Activated CD8-positive, alpha-beta memory T cell treated with anti-CD3 and anti-CD28 coated beads for 48 hours (primary cell): ENCODE data around the gene ACOXL.
A peak's percentile ranks its signal among the peaks of the same experiment; 100 is the strongest.

ENCODE experiments used
- DNase-seq, 3 experiments: peaks; one replicate each; pipeline ENCODE4 v3.0.0-alpha.2; 2020; ENCODE audit warnings: low read depth in 2 of 3, low spot score in 2 of 3

ACOXL gene

DNA sequence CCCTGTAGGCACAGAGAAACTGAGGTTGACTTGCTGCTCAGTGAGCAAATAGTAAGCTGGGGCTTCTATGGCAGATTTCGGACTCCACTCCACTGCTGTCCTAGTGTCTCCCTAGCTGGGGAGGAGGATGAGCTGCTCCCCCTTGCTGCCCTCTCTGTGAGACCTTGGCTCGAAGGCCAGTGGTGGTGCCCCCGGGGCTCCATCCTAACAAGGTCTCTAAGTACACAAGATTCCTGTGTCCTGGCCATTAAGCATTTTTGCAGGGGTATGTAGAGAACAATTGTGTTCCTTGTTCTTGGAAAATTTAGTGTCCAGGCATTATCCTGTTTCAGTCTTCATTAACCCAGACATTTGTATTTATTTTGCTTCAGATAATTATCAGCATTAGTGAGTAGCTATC, 367.0 kb downstream of the ACOXL start:
- no peak for DNase-seq

DNA sequence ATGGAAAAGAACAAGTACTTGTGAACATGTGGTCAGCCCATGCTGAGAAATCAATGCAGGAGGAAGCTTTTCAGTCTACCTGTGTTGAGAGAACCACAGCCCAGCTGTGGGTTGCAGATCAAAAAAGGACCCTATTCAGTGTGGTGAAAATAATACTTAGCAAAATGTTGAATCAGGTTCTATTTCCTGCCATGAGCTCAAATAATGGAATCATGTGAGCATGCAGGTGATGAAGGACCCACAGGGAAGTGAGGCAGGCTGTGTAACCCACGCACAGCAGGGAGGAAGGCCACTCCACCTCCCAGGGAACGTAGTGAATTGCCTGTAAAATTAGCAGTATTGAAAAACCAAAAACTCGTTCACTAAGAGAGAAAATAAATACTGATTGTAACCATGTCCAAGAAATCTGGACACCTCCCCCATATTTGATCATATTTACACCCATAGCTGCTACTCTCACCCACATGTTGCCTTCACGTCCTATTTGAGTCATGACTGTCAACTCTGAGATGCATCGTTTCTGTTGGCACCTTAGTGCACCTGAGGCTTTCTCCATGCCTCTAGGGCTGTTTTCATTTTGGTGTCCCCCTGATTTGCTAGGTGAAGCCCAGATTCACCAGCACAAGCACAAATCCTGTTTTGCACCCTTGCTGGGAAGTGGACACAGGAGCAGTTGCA, 367.9 kb downstream of the ACOXL start:
- no peak for DNase-seq

DNA sequence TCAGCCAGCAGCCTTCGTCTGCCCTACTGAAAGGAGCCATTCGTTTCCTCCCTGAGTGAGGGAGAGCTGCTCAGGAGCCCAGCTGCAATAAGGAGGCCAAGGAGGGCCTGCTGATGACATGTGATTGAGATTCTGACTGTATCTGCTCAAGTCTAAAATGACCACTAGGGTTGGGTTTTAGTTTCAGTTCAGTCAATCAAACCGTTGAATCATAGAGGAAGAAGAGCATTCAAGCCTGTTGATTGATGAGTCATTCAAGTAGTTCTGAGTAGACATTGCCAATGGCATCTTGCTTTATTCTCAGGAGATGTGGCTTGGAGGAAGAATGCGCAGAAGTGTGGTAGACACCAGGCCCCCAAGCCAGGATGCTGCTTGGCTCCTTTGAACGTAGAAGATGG, 368.4 kb downstream of the ACOXL start:
- DNase-seq = no peak

DNA sequence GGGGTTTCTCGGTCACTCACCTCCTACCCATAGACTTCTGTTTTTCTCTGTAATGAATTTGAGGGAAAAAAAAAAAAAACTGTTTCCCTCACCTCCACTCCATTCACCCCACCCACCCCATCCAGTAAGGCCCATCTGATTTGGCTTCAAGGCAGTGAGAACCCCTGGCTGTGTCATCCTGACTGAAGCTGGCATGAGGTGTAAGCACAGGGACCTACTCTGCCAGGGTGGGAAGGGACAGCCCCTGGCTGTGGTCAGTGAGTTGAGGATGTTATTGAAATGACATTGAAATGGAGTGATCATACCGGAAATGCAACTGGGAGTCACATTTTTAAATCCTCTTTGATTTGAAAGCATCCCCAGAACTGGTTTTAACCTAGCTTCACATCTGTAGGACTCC, 369.2 kb downstream of the ACOXL start:
- DNase-seq = no peak

DNA sequence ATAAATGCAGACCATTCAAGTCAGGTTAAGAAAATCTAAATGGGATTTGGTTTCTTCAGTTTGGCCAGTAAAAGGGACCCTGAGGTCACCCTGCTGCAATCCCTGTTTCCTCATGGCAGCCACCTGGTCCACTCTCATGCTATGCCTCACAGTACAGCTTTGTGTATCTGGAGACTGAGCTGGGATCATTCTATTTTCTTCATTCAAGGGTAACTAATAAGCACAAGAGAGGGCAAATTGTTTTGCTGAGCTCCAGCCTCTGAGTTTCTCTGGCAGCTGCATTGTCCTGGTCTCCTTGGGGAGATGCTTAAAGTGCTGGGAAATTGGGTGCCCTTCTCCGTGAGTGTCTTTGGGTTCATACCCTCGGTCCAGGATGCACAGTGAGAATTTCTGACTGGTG, 369.8 kb downstream of the ACOXL start:
- no peak for DNase-seq

DNA sequence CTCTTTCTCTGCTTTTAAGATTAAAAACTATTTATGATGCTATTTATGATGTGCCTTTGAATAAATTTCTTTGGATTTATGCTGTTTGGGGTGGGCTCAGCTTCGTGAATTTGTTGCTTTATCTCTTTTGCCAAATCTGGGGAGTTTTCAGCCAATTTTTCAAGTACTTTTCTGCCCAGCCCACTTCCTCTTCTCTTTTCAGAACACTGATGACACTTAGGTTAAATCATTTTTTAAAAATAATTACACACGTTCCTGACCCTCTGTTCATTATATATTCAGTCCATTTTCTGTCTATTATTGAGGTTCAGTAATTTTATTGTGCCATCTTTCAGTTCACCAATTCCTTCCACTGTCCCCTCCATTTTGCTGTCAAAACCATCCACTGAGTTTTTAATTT, 373.6 kb downstream of the ACOXL start:
- DNase-seq = no peak

DNA sequence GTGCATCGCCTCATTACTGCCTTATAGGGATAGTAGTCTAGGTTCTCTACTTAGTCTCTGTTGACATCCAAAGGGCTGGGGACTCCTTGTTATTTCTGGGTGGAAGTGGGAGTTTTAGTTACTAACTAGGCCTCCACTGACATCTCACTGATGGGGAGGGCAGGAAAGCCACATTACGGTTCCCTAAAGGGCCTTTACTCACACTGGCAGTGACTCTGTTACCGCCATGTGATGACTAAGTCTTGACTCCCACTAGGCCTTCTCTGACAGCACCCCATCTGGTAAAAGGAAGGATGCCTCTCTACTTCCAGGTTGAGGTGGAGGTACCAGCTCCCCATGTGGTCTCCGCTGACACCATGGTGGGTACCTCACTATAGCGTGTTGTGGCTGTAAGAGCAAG, 374.3 kb downstream of the ACOXL start:
- DNase-seq = no peak

DNA sequence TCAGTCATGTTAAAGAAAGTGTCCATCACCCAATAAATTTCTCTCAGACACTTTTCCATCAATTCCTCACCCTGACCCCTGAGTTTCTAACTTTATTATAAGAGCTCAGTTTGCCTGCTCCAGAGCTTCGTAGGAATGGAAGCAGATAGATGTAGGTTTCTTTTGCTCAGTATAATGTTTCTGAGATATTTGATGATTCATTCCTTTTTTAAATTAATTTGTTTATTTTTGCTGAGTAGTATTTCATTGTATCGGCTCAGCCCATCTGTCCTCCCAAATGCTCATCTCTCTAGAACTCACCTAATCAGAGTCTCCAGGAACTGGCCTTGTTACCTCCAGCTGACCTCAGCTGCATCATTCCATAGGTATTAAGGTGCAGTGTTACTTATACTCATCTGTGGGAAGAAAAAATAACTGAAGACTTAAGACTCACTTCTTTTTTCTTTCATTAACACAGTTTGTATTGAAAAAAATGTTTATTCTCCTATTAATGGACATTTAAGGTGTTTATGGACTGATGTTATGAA, 376.4 kb downstream of the ACOXL start:
- no peak for DNase-seq

DNA sequence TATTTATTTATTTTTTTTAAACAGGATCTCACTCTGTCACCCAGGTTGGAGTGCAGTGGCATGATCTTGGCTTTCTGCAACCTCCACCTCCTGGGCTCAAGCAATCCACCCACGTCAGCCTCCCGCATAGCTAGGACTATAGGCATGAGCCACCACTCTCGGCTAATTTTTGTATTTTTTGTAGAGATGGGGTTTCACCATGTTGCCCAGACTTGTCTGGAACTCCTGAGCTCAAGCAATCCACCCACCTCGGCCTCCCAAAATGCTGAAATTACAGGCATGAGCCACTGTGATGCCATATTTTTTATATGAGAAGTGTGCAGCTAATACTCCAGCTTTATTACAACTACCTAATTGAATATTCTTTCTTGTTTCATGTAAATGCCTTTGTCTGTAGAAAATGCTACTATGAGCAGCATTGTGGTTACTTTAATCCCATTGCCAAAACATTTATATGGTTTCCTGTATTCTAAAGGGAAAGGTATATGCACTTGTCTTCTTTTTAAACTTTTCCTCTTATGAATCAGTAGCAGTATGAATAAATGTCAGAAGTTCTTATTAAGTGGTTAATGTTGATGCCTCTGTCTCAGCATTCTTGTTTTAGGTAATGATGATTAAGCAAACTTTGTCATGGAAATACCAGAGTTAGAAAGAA, 378.9 kb downstream of the ACOXL start:
- no peak for DNase-seq

DNA sequence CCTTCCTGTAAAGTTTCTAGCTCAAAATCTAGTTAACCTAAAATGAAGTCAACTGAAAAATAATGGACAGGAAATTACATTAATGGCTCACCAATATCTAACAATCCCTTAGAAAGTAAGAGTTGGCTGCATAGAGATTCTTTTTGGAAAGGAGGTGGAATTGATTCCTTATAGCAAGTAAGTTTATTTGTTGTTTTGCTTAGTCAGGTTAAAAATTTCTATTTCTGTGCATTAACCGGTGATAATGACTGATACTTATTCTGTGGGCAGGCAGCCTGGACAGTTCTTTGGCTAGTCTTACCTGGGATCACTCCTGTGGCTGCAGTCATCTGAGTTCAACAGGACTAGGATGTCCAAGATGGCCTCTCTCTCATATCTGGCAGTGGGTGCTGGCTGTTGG, 381.5 kb downstream of the ACOXL start:
- DNase-seq = no peak

DNA sequence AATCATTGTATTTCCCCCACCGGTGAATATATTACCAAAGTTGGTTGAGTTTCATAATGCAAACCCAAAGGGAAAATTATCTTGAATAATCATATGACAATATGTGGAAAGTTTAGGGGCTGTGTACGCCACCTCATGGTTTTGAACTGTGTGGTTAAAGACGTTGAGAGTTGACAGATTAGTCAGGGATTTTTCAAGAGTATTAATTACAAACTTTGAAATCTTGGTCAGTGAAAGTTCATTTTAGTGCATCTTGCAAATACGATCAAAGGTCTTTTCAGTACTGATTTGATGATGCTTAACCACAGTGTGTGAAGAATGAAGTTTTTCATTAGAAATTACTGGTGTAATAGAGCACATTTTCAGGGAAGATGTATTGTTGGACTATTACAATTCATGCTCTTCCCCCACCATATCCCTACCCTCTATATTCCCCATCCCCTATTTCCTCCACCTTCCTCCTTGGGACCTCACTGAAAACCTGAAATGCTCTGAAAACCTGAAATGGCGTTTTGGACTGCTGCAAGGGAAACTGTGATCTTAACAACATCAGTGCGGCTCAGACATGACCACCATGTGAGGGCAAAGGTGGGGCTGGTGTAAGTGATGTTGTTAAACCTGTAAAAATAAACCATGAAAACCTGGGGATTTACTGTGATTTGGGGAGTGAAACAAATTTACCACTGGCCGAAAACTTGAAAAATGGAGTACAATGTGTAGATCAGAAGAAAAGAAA, 383.8 kb downstream of the ACOXL start:
- DNase-seq = no peak

DNA sequence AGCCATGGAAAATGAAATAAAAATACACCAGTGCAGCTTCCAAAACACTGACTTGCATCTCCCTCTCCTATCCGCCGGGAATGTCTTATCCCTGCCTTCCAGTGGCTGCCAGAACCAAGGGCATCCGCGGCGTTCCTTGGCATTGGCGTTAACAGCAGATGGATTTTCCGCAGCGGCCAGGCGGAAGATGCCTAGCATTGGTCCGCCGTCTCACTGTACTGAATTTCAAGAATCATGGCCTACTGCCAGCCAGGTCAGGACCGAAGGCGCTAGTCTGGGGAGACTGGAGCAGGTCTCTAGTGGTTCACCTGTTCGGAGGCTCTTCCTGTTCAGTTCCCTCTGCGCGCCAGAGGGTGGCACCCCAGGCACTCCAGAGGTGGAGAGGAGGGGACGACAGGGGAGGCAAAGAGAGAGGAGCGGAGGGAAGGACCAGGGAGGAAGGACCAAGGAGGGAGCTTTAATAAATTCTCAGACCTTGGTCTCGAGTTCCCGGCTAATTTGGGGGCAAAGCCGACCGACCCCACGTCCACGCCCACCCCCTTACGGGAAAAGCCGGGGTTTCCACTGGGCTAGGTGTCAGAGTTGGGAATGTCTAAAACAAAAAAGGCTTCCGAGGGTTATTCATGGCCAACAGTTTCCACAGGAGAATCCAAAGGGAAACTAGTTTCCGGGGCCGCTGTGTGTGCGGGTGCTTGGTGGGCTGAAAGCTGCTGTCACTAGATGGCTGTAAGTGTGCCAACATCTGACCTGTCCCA, 384.6 kb downstream of the ACOXL start:
- DNase-seq = peak in 2 of 3 experiments; percentile 31 to 33

DNA sequence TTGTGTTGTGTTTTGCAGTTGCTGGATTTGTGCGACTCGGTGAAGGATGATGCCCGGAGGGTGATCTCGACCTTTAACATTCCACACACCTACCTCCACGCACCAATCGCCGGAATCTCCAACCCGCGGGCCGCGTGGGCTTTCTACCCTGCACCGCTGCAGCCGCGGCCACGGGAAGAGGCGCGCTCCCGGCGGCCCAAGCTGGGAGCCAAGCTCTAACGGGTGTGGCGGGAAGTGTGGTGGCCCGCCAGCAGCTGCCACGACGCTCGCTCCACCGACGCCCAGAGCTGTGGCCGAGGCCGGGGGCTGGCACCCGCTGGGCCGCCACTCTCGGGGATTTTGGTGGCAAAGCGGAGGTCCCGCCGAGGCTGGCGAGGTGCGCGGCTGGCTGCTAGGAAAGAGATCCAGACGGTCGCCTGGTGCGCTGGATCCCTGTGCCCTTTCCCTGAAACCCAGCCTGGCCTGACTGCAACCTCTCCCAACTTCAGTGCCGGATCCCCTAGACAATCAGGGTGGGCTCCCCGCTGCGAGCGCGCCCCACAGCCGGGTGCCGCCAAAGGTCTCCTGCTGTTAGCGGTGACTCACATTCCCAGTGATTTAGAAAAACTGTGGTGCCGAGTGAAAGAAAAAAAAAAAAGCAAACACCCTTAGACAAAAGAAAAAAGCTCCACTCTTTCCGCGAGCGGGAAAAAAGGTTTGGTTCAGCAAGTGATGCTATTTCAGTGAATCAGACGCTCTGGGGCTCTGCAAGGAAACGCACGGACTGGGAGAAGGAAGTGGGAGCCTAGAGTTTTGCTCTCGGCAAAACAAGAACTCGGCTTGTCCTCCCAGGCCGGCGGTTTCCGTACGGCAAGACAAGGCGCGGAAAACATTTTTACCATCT, 385.5 kb downstream of the ACOXL start:
- DNase-seq = no peak

DNA sequence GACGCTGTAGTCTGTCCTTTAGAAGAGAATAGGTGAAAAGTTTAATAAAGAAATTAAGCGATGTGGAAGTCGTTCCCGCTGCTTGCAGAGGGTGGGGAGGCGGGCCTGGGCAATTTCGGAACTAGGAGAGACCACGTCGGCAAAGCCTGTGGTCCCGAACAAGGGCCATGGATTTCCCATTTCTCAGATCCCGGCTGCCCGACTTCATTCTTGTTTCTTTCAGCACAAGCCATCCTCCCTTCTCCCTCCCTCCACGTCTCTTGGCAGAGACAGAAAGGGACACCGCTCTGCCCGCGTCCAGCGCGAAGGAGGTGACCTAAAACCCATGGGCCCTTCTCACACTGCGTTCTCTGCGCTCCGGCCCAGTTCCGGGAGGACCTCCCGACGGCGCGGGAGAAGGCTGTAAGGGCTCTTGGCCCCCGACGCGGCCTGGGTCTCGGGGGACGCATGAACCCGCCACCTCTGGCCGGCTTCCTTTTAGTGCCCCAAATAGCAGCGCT, 386.2 kb downstream of the ACOXL start:
- DNase-seq = no peak

DNA sequence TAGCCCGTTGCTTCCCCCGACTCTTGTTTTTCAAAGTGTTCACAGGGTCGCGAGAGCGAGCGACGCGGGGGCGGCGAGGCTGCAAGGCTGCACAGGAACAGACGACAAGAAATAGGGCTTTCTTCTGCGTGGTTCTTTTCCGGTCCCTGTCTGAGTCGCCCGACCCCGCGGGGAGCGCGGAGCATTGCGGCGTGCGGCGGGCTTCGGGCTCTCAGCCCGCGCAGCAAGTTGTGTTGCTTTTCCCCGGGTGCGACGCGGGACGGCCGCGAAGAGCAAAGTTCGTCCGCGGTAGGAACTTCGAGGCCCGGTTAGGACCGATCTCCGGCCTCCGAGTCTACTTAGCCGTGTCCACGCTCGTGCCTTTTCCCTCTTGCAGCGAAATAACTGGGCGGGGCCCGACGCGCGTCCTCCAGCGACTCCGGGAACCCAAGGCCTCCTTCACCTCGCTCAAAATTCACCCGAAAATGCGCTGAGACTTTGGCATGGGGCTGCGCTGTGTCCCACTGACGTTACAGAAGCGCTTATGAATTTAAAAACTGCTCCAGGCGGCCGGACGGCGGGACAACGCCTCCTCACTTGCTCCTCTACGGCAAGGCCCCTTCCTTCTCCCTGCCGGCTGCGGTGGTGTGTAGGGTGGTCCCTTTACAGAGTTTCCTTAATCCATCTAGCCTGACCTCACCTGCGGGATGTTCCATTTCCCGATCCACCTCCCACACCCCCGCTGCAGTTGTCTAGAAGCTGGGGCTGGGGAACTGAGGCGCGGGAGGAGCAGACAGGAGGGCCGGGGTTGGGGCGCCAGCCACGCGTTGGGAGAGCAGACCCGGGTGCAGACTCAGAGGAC, 386.8 kb downstream of the ACOXL start:
- no peak for DNase-seq

DNA sequence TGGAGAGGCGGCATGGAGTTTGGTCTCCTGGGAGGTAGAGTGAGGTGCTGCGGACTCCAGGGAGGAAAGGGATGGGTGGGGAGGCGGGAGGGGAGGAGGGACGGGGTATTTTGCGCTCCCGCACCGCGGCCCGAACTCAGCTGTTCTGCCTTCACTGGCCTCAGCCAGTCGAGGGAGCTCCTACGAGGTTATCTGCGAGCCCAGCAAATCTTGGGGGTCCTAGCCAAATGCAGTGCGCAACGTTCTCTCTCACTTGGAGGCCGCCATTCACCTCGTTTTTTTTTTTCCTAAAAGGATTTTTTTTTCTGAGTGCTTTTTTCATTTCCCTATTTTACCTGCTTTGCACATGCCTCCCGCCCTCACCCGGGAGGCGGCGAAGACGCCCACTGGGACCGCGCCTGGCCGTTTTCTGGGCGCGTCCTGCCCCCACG, 387.5 kb downstream of the ACOXL start:
- DNase-seq = no peak

DNA sequence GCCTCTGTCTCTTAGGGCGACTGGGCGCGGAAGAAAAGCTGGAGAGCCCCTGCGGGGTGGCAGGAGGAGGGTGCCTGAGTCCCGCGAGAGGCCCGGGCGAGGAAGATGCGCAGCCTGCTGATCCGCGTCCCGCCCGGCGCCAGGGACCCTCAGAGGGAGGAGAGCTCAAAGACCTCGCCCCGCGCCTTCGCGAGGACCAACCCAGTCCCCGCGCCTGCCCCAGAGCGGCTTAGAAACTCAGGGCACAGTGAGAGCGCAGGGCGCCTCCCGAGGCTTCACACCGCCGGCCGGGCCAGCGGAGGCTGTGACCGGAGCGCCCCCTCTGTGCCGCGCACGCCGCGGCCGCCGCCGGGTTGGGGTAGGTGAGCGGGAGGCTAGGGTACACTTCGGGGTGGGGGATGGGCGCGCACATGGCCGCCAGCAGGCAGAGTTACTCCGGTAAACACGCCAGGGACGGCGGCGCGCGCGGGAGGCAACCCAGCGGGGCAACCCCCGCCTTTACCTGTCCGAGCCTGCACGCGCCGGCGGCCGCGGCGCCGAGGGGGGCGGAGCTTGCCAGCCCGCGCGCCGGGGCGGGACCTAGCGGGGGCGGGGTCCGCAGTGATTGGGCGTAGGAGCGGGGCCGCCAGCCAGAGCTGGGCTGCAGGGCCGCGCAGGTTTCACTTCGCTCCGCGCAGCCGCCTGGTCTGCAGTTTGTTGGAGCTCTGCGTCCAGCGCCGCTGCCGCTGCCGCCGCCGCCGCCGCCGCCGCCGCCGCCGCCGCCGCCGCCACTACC, 388.1 kb downstream of the ACOXL start, which contains the start of gene BCL2L11:
TSS of gene BCL2L11 (plus strand) at position 662 of the 775 bp plus-strand sequence. CDS start 2,832 bp downstream, outside the sequence.
- DNase-seq = peak; percentile 74 to 92 (median 84)
